ENCODE measurements around the gene RNASE7.

The RNASE7 gene

DNA sequence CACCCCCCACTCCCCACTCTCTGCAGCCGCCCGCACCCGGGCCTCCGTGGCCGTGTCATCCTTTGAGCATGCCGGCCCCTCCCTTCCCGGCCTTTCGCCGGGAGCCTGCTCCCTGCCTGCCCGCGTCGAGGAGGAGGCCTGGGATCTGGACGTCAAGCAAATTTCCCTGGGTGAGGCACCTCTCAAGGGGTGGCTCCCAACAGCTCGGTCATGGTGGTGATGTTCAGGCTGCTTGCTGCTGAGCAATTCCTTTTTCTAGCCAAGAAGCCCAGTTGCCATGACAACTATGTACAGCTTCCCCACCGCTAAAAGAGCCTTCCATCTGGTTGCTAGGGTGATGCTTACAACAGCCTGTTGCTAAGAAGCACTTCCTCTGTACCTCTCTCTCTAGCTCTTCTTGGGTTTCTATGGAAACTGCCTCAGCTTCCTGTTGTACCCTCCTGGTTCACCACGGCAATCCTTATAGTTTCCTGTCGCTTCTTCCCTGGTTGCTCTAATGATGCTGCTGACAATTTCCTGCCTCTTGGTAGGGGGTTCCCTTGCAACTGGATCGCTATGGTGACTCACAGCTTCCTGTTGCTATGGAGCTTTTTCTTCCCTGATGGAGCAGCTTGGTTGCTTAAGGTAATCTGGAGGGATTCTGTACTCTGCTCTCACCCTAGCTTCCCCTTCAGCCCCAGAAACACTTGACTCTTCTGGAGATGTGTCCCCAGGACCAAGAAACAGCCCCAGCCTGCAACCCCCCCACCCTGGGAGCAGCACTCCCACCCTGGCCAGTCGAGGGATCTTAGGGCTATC is 45.3 kb downstream of the RNASE7 start:
- DNase-seq (ENCODE audit: low read depth) = no peak

DNA sequence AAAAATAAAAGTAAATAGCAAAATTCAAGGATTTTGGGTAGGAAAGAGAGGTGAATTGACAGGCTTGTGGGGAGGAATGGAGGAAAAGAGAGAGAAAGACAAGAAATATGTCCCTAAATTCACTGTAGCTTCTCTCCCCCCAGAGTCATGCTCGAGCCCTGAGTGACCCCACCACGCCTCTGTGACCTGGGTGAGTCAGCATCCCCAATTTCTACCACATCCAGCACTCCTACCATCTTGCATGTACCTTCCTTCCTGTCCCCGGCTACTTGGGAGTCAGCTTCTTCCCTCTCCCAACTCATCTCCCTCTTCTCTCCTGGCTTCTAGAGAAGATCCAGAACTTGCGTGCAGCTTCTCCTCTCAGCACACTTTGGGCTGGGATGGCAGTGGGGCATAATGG is 46.5 kb downstream of the RNASE7 start:
- DNase-seq (ENCODE audit: low read depth) = no peak

DNA sequence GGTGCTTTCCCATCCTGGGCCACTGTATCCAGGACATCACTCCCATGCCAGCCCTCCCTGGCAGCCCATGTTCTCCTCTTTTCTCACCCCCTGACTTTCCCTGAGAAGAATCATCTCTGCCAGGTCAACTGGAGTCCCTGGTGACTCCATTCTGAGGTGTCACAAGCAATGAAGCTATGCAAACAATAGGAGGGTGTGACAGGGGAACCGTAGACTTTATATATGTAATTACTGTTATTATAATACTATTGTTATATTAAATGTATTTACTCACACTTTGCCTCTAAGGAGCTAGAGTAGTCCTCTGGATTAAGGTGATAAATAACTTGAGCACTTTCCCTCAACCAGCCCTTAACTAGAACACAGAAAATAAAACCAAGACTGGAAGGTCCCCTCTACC is 47.1 kb downstream of the RNASE7 start:
- DNase-seq (ENCODE audit: low read depth) = no peak

DNA sequence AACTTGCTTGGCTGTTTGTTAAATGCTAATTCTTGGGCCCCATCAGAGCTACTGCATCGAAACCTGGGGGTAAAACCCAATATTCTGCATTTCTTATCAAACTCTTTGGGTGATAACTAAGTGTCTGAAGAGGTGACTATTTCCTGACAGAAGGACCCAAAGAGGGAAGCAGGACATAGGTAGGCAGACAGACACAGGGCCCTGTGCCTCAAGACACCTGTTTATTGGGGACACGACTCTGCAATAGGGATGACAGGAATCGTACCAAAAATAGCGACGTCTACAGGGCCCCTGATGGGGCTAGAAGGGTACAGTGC is 47.7 kb downstream of the RNASE7 start:
- DNase-seq (ENCODE audit: low read depth) = no peak

DNA sequence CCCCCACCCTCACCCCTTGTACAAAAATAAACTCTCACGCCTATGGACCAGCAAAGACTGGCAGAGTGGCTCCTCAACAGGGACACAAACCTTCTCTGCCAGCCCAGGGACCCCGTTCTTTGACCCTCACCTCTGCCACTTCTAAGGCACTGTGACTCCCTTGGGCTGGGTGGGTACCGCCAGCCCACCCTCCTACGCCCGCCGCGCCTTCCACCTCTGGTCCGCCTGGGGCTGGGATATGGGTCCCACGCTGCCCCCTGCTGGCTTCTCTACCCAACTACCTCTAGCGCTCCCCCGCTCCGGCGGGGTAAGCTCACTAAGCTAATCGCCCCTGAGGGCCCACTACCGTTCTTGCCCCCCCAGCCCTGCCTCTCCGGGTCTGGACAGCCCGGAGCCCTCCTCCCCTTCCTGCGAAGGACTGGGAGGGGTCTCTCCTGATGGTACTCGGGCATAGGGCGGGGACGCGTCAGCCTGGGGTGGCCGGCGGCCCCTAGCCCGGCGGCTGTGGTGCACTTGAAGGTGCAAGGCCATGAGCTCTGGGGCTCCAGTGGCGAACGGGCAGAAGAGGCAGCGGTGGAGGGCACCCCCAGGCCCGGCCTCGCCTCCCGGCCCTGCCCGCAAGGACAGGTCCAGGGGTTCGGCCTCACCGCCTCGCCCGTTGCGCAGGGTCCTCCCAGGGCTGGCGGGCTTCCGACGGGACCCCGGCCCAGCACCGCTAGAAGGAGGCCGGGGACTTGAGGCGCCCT is 48.2 kb downstream of the RNASE7 start:
- DNase-seq (ENCODE audit: low read depth) = no peak

DNA sequence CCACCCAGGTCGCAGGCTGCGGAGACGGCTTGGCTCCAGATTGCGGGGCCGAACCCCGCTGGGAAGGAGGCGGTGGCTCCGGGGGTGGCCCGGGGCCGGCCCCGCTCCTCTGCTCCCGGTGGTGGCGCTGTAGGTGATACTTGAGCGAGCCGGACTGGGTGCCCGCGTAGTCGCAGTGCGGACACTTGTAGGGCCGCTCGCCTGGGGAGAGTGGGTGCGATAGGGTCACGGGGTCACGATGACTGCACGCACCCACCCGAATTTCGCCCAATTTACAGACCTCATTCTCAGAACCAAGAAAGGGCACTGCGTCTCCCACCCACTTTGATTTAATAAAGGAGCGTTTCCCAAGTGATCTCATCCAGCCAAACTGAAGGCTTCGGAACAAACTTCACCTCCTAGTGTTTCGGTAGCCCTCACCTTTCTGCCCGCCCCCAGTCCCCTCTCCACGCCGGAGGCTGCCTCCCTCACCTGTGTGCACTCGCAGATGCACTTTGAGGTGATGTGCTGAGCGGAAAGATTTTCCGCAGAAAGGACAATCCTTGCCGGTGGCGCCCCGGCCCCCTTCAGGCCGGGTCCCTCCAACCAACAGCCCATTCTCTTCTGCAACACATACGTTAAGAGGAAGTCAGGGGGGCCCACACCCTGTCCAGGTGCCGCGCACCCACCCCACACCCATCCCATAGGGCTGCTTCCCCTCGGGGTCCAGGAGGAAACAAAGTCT is 48.9 kb downstream of the RNASE7 start:
- no peak for DNase-seq (ENCODE audit: low read depth)

DNA sequence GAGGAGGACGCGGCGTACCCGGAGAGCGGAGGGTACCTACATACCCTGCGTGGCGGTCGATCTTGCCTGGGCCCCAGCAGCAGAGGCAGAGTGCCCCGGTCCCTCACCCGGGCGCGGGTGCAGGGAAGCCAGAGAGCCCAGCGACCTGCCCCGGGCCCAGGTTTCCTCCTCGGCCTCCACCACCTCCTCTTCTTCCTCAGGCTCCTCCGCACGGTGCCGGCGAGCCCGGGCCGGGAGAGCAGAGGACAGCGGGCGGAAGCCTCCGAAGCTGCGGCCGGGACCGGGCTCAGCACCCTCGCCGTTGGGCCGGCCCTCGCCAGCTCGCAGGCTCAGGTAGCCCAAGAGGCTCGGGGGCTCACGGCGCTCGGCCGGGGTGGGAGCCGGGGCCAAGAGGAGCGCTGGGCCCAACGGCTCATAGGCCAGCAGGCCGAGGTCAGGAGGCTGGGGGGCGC is 49.7 kb downstream of the RNASE7 start:
- DNase-seq (ENCODE audit: low read depth) = no peak

DNA sequence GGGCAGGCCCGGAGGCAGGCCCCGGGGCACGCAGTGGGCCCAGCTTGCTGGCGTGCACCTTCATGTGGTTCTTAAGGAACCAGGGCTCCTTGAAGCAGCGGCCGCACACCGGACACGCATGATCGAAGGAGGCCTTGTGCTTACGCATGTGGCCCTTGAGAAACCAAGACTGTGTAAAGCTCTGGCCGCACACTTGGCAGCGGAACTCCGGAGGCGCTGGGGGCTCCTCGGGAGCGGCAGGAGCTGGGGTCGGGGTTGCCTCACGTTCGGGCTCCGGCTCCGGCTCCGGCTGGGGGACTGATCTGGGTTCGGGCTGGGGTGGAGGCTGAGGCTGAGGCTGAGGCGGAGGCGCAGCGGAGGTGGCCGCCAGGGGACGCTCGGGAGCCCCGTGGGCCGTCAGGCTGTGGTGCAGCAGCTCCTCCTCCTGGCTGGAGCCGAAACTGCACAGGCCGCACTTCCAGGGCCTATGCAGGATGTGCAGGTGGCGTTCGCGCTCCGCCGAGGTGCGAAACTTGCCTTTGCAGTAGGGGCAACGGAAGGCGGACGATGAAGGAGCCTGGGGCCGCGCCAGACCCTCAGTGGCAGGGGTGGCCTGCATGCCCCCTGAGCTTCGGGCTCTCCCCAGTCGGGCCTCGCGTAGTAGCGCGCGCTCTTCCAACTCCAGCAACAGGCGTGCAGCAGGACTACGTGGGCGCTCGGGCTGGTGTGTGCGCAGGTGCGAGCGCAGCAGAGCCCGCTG is 50.3 kb downstream of the RNASE7 start:
- no peak for DNase-seq (ENCODE audit: low read depth)

DNA sequence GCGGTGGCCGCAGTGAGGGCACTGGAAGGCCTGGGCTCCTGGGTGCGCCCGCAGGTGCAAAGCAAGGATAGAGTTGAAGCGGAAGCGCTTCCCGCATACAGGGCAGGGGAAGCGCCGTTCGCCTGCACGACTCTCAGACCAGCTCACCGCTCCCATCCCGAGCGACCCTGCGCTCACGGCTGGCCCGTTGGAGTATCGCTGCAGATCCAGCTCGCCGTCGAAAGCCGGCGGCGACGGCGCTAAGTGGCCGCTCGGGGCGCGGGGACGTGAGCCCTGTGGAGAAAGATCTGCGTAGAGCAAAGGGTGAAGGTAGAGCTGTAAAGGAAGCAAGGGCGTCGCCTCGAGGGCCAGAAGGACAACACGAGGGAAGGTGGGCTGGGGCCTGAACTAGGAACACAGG is 50.9 kb downstream of the RNASE7 start:
- DNase-seq (ENCODE audit: low read depth) = no peak
